Measurements from ENCODE around the gene OXGR1.
"Not testable (repeated sequence)": the region's sequence is repeated elsewhere in the genome, so short reads cannot be mapped to it uniquely, and the experiment has no call there.

Gene OXGR1

GRCh38 chr13:96994017-96994857 is at the start of gene OXGR1:
Gene OXGR1, minus strand, starts transcription at chr13:96994476. Its CDS starts 6,717 bp downstream, at chr13:96987759.
- DNase-seq, result no peak

GRCh38 chr13:97043302-97043701 is 49.0 kb upstream of the OXGR1 start:
- DNase-seq, result no peak

- DNase-seq, result no peak
These were observed 36.6 kb upstream of the OXGR1 start for GRCh38 chr13:97030705-97031452.

GRCh38 chr13:97028441-97029299 is 34.4 kb upstream of the OXGR1 start:
- DNase-seq, result peak; percentile 15 to 41

- no peak for DNase-seq
These were observed 32.9 kb upstream of the OXGR1 start for GRCh38 chr13:97027162-97027554.

- no peak for DNase-seq
These were observed 32.4 kb upstream of the OXGR1 start for GRCh38 chr13:97026531-97027161.

- DNase-seq, result not testable (repeated sequence)
These were observed 29.5 kb upstream of the OXGR1 start for GRCh38 chr13:97023812-97024211.

- no peak for DNase-seq
These were observed 28.8 kb upstream of the OXGR1 start for GRCh38 chr13:97023117-97023516.

GRCh38 chr13:97021241-97021640 is 27.0 kb upstream of the OXGR1 start:
- DNase-seq, result no peak

- DNase-seq, result no peak
These were observed 26.5 kb upstream of the OXGR1 start for GRCh38 chr13:97020689-97021240.

GRCh38 chr13:97020194-97020593 is 25.9 kb upstream of the OXGR1 start:
- DNase-seq, result no peak

GRCh38 chr13:97019236-97019635 is 25.0 kb upstream of the OXGR1 start:
- DNase-seq, result no peak

GRCh38 chr13:97018029-97018819 is 23.9 kb upstream of the OXGR1 start:
- peak in 1 of 2 donors; percentile 23 for DNase-seq

- DNase-seq, result no peak
These were observed 23.0 kb upstream of the OXGR1 start for GRCh38 chr13:97017322-97017721.

- no peak for DNase-seq
These were observed 21.5 kb upstream of the OXGR1 start for GRCh38 chr13:97015661-97016350.

- DNase-seq, result no peak
These were observed 18.2 kb upstream of the OXGR1 start for GRCh38 chr13:97012251-97013048.

GRCh38 chr13:97011446-97012131 is 17.3 kb upstream of the OXGR1 start:
- no peak for DNase-seq

- no peak for DNase-seq
These were observed 14.4 kb upstream of the OXGR1 start for GRCh38 chr13:97008643-97009042.

- DNase-seq, result no peak
These were observed 11.5 kb upstream of the OXGR1 start for GRCh38 chr13:97005625-97006262.

Data from activated CD4-positive, alpha-beta T cell treated with anti-CD3 and anti-CD28 coated beads for 4 hours (primary cell).